ENCODE measurements around the gene ZSCAN18. TPM values are rescaled to one million over a fixed set of nuclear protein-coding genes. Genes with fewer than 3 reads are reported as not detected.

Gene ZSCAN18
- total RNA-seq, 1 donor from 2014 or later, result 50.6 TPM

GRCh38 chr19:58089846-58090245 lies 8.2 kb downstream of the ZSCAN18 start:
- Histone ChIP-seq H3K4me3 (ENCODE audit: low read length in 3 of 3) (no peak overlapping the region), H3K36me3 (ENCODE audit: control insufficient read depth in 3 of 3, insufficient read depth in 3 of 3, low read length in 3 of 3) (peaks cover 19 to 30% (median 28%) of the 10 kb centered on the region in 3 donors), H3K9ac (ENCODE audit: low read depth in 1 of 3, low read length in 3 of 3) (no peak overlapping the region), H3K27me3 (ENCODE audit: control insufficient read depth in 3 of 3, insufficient read depth in 3 of 3, low read length in 3 of 3) (no peaks in the 10 kb centered on the region), H3K9me3 (ENCODE audit: control insufficient read depth in 3 of 3, low read length in 3 of 3) (peaks cover under 1 to 30% (median 27%) of the 10 kb centered on the region in 3 donors), H3K27ac (ENCODE audit: low read depth, low read length) (no peak overlapping the region), H3K4me1 (ENCODE audit: control insufficient read depth in 3 of 3, insufficient read depth in 3 of 3, low read length in 3 of 3) (no peaks in the 10 kb centered on the region)

GRCh38 chr19:58088521-58089052 lies 9.4 kb downstream of the ZSCAN18 start:
- peaks cover 1 to 34% (median 30%) of the 10 kb centered on the region in 3 donors for H3K9me3 ChIP-seq (ENCODE audit: control insufficient read depth in 3 of 3, low read length in 3 of 3)
- H3K36me3 ChIP-seq (ENCODE audit: control insufficient read depth in 3 of 3, insufficient read depth in 3 of 3, low read length in 3 of 3), result peaks cover 31 to 40% (median 40%) of the 10 kb centered on the region in 3 donors
- H3K9ac ChIP-seq (ENCODE audit: low read depth in 1 of 3, low read length in 3 of 3), result no peak overlapping the region

GRCh38 chr19:58086825-58087710 lies 11.0 kb downstream of the ZSCAN18 start:
- H3K9me3 ChIP-seq (ENCODE audit: control insufficient read depth in 3 of 3, low read length in 3 of 3), result peaks cover 6 to 36% (median 27%) of the 10 kb centered on the region in 3 donors
- H3K36me3 ChIP-seq (ENCODE audit: control insufficient read depth in 3 of 3, insufficient read depth in 3 of 3, low read length in 3 of 3), result peaks cover 33 to 47% (median 45%) of the 10 kb centered on the region in 3 donors

More at GRCh38 chr19:58088521-58089052, 9.4 kb downstream of the ZSCAN18 start:
- Histone ChIP-seq H3K27me3 (ENCODE audit: control insufficient read depth in 3 of 3, insufficient read depth in 3 of 3, low read length in 3 of 3) (no peaks in the 10 kb centered on the region), H3K4me3 (ENCODE audit: low read length in 3 of 3) (no peak overlapping the region), H3K4me1 (ENCODE audit: control insufficient read depth in 3 of 3, insufficient read depth in 3 of 3, low read length in 3 of 3) (no peaks in the 10 kb centered on the region), H3K27ac (ENCODE audit: low read depth, low read length) (no peak overlapping the region)

GRCh38 chr19:58085348-58085875 lies 12.6 kb downstream of the ZSCAN18 start:
- H3K36me3 ChIP-seq (ENCODE audit: control insufficient read depth in 3 of 3, insufficient read depth in 3 of 3, low read length in 3 of 3), result peaks cover 33 to 47% (median 45%) of the 10 kb centered on the region in 3 donors

More at GRCh38 chr19:58086825-58087710, 11.0 kb downstream of the ZSCAN18 start:
- Histone ChIP-seq H3K4me3 (ENCODE audit: low read length in 3 of 3) (no peak overlapping the region), H3K9ac (ENCODE audit: low read depth in 1 of 3, low read length in 3 of 3) (no peak overlapping the region), H3K4me1 (ENCODE audit: control insufficient read depth in 3 of 3, insufficient read depth in 3 of 3, low read length in 3 of 3) (no peaks in the 10 kb centered on the region), H3K27me3 (ENCODE audit: control insufficient read depth in 3 of 3, insufficient read depth in 3 of 3, low read length in 3 of 3) (no peaks in the 10 kb centered on the region), H3K27ac (ENCODE audit: low read depth, low read length) (no peak overlapping the region)

GRCh38 chr19:58084596-58085347 lies 13.3 kb downstream of the ZSCAN18 start:
- Histone ChIP-seq H3K4me1 (ENCODE audit: control insufficient read depth in 3 of 3, insufficient read depth in 3 of 3, low read length in 3 of 3) (no peaks in the 10 kb centered on the region), H3K9ac (ENCODE audit: low read depth in 1 of 3, low read length in 3 of 3) (no peak overlapping the region), H3K36me3 (ENCODE audit: control insufficient read depth in 3 of 3, insufficient read depth in 3 of 3, low read length in 3 of 3) (peaks cover 33 to 47% (median 45%) of the 10 kb centered on the region in 3 donors), H3K4me3 (ENCODE audit: low read length in 3 of 3) (no peak overlapping the region), H3K9me3 (ENCODE audit: control insufficient read depth in 3 of 3, low read length in 3 of 3) (peaks cover 15 to 39% (median 26%) of the 10 kb centered on the region in 3 donors), H3K27me3 (ENCODE audit: control insufficient read depth in 3 of 3, insufficient read depth in 3 of 3, low read length in 3 of 3) (no peaks in the 10 kb centered on the region), H3K27ac (ENCODE audit: low read depth, low read length) (no peak overlapping the region)

More at GRCh38 chr19:58085348-58085875, 12.6 kb downstream of the ZSCAN18 start:
- Histone ChIP-seq H3K9ac (ENCODE audit: low read depth in 1 of 3, low read length in 3 of 3) (no peak overlapping the region), H3K4me1 (ENCODE audit: control insufficient read depth in 3 of 3, insufficient read depth in 3 of 3, low read length in 3 of 3) (no peaks in the 10 kb centered on the region), H3K4me3 (ENCODE audit: low read length in 3 of 3) (no peak overlapping the region), H3K27me3 (ENCODE audit: control insufficient read depth in 3 of 3, insufficient read depth in 3 of 3, low read length in 3 of 3) (no peaks in the 10 kb centered on the region), H3K9me3 (ENCODE audit: control insufficient read depth in 3 of 3, low read length in 3 of 3) (peaks cover 12 to 41% (median 26%) of the 10 kb centered on the region in 3 donors), H3K27ac (ENCODE audit: low read depth, low read length) (no peak overlapping the region)

- H3K9ac ChIP-seq (ENCODE audit: low read depth in 1 of 3, low read length in 3 of 3), result no peak overlapping the region
- H3K27me3 ChIP-seq (ENCODE audit: control insufficient read depth in 3 of 3, insufficient read depth in 3 of 3, low read length in 3 of 3), result no peaks in the 10 kb centered on the region
- peaks cover 15 to 35% (median 18%) of the 10 kb centered on the region in 3 donors for H3K9me3 ChIP-seq (ENCODE audit: control insufficient read depth in 3 of 3, low read length in 3 of 3)
- H3K4me1 ChIP-seq (ENCODE audit: control insufficient read depth in 3 of 3, insufficient read depth in 3 of 3, low read length in 3 of 3), result no peaks in the 10 kb centered on the region
- peak overlapping the region in 1 of 3 donors; percentile 15 for H3K4me3 ChIP-seq (ENCODE audit: low read length in 3 of 3)
- H3K36me3 ChIP-seq (ENCODE audit: control insufficient read depth in 3 of 3, insufficient read depth in 3 of 3, low read length in 3 of 3), result peaks cover 31 to 41% (median 40%) of the 10 kb centered on the region in 3 donors
- H3K27ac ChIP-seq (ENCODE audit: low read depth, low read length), result no peak overlapping the region
Observed at GRCh38 chr19:58083021-58083420, 15.0 kb downstream of the ZSCAN18 start.

GRCh38 chr19:58079792-58080191 lies 18.2 kb downstream of the ZSCAN18 start:
- Histone ChIP-seq H3K9me3 (ENCODE audit: control insufficient read depth in 3 of 3, low read length in 3 of 3) (peaks cover 14 to 22% (median 22%) of the 10 kb centered on the region in 3 donors), H3K4me1 (ENCODE audit: control insufficient read depth in 3 of 3, insufficient read depth in 3 of 3, low read length in 3 of 3) (no peaks in the 10 kb centered on the region), H3K36me3 (ENCODE audit: control insufficient read depth in 3 of 3, insufficient read depth in 3 of 3, low read length in 3 of 3) (peaks cover 14 to 23% (median 18%) of the 10 kb centered on the region in 3 donors), H3K27ac (ENCODE audit: low read depth, low read length) (no peak overlapping the region), H3K4me3 (ENCODE audit: low read length in 3 of 3) (no peak overlapping the region), H3K27me3 (ENCODE audit: control insufficient read depth in 3 of 3, insufficient read depth in 3 of 3, low read length in 3 of 3) (no peaks in the 10 kb centered on the region), H3K9ac (ENCODE audit: low read depth in 1 of 3, low read length in 3 of 3) (no peak overlapping the region)

- Histone ChIP-seq H3K4me3 (ENCODE audit: low read length in 3 of 3) (peak overlapping the region; percentile 25 to 41 (median 40)), H3K36me3 (ENCODE audit: control insufficient read depth in 3 of 3, insufficient read depth in 3 of 3, low read length in 3 of 3) (peaks cover 34 to 53% (median 44%) of the 10 kb centered on the region in 3 donors), H3K27ac (ENCODE audit: low read depth, low read length) (no peak overlapping the region), H3K27me3 (ENCODE audit: control insufficient read depth in 3 of 3, insufficient read depth in 3 of 3, low read length in 3 of 3) (no peaks in the 10 kb centered on the region), H3K4me1 (ENCODE audit: control insufficient read depth in 3 of 3, insufficient read depth in 3 of 3, low read length in 3 of 3) (no peaks in the 10 kb centered on the region), H3K9me3 (ENCODE audit: control insufficient read depth in 3 of 3, low read length in 3 of 3) (peaks cover 49 to 65% (median 50%) of the 10 kb centered on the region in 3 donors), H3K9ac (ENCODE audit: low read depth in 1 of 3, low read length in 3 of 3) (no peak overlapping the region)
Observed at GRCh38 chr19:58067240-58067912, 30.7 kb downstream of the ZSCAN18 start.

- Histone ChIP-seq H3K9ac (ENCODE audit: low read depth in 1 of 3, low read length in 3 of 3) (no peak overlapping the region), H3K27me3 (ENCODE audit: control insufficient read depth in 3 of 3, insufficient read depth in 3 of 3, low read length in 3 of 3) (no peaks in the 10 kb centered on the region), H3K36me3 (ENCODE audit: control insufficient read depth in 3 of 3, insufficient read depth in 3 of 3, low read length in 3 of 3) (peaks cover 34 to 50% (median 42%) of the 10 kb centered on the region in 3 donors), H3K4me3 (ENCODE audit: low read length in 3 of 3) (peak overlapping the region in 1 of 3 donors; percentile 54), H3K9me3 (ENCODE audit: control insufficient read depth in 3 of 3, low read length in 3 of 3) (peaks cover 43 to 53% (median 49%) of the 10 kb centered on the region in 3 donors), H3K4me1 (ENCODE audit: control insufficient read depth in 3 of 3, insufficient read depth in 3 of 3, low read length in 3 of 3) (peaks cover 2 to 7% (median 2%) of the 10 kb centered on the region in 3 donors), H3K27ac (ENCODE audit: low read depth, low read length) (no peak overlapping the region)
Observed at GRCh38 chr19:58063712-58064111, 34.3 kb downstream of the ZSCAN18 start.

All from skeletal muscle tissue (tissue), 4 donors.